Measurements from ENCODE around the gene PRR23C.
"Not testable (repeated sequence)": the region's sequence is repeated elsewhere in the genome, so short reads cannot be mapped to it uniquely, and the experiment has no call there.

PRR23C gene

DNA sequence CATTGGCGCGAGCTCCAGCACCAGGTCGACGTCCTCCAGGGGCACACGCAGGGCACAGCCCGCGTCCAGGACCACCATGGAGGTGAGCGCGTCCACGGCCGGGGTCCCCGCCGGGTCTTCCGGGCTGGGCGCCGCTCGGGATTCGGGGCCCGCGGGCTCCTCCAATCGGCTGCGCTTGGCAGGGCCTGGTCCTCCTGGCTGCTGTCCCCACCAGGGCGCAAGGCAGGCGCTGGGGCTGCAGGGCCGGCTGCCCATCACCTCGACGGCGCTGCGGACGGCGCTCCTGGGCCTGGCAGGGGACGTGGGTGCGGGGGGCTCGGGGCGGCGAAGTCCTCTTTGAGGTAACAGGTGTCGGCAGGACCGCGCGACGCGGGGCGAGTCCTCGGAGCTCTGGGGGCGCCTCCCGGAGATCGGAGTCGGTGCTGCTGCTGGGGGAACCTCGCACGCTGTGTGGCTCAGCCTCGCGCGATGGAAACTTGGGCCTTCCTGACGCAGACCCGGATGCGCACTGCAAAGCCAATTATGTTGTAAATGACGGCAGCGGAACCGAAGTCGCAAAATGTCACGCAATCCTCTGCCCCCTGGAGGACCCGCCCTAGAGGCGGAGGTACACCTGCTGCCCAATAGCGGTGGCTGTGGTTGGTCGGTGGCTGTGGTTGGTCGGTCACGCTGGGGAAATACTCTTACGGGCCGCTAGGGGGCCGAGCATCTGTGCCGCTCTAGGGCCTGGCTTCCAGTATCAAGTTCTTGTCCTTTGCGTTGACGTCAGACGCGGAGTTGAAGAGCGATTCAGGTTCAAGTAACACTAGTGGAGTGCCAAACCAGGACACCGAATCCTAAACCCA is at the start of gene PRR23C:
TSS of gene PRR23C (minus strand) at position 527 of the 845 bp plus-strand sequence. CDS start at position 255, 272 bp downstream.
- no peak for FAIRE-seq
- no peak for DNase-seq (ENCODE audit: low spot score)

DNA sequence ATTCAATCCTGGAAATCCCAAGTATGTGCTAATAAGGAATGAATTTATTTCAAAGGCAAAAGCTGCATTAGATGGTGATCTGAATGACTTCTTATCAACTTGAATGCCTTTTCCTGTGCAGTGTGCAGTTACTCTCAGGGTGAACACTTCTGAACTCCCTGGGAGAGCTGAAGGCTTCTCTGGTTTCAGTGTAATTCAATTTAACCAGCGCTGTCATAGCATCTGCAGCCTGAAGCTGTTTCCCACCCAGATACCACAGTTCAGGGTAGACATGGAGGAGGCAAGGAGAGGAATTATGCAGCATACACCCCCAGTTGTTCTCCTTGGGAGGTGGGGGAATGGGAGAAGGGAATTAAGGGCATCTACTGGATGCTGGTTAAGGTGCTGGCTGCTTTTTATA is 49.1 kb upstream of the PRR23C start:
- FAIRE-seq: no peak

DNA sequence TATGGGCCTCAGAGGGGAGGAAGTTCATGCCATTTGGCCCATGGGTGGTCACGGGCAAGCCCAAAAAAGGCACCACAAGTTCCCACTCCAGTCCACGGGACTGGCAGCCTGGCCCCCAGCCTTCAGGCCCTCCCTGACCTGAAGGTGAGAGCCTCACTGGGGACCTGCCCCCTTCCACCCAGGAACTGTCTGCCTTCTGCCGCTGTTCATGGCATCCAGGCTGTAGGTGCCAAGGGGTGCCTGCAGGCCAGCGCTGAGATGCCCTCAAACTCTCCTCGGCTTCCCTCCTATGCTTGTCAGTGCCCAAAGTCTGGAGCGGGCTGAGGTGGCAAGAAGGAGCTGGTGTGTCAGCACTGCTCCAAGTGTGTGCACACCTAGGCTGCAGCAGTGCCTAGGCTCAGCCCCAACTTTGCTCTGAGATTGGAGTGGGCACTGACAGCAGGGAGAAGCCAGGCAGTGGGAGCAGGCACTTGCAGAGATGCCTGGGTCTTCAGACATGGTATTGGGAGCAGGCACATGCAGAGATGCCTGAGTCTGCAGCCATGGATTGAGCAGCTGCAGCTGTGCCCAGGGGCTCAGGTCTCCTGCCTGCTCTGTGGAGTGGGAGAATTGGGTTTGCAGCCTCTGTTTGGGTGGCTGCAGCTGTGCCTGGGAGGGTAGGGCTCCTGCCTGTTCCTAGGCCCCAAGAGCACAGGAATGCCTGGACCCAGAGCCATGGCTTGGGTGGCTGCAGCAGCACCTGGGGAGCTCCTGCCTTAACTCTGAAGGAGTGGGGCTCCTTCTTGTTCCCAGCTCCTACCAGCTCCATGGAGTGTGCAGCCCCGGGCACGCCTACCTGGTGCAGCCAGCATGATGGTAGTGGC is 44.0 kb upstream of the PRR23C start:
- DNase-seq (ENCODE audit: low spot score) (no peak), FAIRE-seq (no peak)

More for the DNA sequence above, 49.1 kb upstream of the PRR23C start:
- no peak for DNase-seq (ENCODE audit: low spot score)

DNA sequence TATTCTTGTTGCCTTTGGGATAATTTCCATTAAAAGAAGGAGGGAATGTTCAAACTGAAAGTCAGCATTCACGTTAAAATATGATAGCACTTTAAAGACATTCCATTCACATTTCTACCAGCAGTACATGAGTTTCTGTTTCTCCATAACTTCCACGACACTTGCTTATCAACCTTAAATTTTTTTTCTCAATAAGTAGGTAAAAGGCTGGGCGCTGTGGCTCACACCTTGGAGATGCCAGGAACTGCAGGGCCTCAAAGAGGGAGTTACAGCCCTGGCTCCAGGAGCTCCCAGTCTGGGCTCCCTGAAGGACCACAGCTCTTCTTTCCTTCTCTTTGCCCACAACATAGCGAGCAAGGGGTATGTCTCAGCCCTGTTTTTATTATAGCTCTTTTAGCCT is 42.9 kb upstream of the PRR23C start:
- FAIRE-seq: no peak
- DNase-seq (ENCODE audit: low spot score): no peak

DNA sequence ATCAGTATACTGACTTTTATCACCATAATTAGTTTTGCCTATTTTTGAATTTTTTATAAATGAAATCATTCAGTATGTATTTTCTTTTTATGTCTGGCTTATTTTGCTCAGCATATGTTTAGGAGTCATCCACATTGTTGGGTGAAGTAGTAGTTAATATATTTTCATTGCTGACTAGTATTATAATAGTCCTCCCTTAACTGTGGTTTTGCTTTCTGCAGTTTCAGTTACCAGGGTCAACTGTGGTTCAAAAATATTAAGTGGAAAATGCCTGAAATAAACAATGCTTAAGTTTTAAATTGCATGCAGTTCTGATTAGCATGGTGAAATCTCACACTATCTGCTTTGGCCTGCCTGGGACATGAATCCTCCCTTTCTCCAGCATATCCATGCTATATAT is 39.5 kb upstream of the PRR23C start:
- no peak for FAIRE-seq
- no peak for DNase-seq (ENCODE audit: low spot score)

DNA sequence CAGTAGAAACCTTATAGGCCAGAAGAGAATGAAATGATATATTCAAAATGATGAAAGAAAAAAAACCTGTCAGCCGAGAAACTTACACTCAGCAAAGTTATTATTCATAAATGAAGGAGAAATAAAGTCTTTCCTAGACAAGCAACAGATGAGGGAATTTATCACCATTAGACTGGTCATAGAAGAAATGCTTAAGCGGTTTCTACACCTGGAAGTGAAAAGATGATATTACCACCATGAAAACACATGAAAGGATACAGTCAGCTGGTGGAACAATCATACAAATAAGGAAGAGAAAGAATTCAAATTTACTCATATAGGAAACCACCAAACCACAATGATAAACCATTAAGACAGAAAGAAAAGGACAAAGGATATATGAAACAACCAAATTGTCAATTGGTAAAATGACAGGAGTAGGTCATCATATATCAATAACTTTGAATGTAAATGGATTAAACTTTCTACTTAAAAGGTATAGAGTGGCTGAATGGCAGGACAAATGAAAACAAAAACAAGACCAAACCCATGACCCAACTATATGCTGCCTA is 29.9 kb upstream of the PRR23C start:
- FAIRE-seq: no peak
- DNase-seq (ENCODE audit: low spot score): no peak

DNA sequence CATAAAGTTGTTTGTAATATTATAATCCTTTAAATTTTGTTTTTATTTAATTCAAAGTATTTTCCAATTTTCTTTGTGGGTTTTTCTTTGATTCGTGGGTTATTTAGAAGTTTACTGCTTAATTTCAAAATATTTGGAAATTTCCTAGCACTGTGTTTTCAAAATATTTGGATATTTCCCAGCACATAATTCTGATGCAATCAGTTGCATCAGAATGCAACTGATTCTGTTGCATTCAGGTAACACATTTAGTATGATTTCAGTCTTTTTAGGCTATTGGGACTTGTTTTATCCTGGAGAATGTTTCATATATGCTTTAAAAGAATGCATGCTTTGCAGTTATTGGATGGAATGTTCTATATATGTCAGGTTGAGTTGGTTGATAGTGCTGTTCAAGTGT is 18.2 kb upstream of the PRR23C start:
- DNase-seq (ENCODE audit: low spot score) (no peak), FAIRE-seq (no peak)

DNA sequence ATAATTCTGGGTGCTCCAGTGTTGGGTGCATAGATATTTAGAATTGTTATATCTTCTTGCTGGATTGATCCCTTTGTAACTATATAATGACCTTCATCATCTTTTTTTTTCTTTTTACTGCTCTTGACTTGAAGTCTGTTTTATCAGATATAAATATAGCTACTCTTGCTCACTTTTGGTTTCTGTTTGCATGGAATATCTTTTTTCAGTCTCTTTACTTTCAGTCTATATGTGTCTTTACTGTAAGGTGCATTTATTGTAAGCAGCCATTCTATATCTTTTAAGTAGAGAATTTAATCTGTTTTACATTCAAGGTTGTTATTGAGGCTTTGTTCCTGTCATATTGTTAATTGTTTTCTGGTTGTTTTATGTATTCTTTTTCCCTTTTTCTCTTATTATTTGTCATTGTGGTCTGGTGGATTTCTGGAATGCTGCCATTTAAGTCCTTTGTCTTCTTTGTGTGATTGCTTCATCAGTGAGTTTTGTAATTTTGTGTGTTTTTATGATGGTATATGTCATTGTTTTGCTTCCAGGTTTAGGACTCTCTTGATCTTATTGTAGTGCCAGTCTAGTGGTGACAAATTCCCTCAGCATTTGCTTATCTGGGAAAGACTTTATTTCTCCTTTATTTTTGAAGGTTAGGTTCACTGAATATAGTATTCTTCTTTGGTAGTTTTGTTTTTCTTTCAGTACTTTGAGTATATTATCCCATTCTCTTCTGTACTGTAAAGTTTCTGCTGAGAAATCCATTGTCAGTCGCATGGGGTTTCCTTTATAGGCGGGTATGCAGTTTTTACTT is 8.3 kb upstream of the PRR23C start:
- FAIRE-seq: no peak

DNA sequence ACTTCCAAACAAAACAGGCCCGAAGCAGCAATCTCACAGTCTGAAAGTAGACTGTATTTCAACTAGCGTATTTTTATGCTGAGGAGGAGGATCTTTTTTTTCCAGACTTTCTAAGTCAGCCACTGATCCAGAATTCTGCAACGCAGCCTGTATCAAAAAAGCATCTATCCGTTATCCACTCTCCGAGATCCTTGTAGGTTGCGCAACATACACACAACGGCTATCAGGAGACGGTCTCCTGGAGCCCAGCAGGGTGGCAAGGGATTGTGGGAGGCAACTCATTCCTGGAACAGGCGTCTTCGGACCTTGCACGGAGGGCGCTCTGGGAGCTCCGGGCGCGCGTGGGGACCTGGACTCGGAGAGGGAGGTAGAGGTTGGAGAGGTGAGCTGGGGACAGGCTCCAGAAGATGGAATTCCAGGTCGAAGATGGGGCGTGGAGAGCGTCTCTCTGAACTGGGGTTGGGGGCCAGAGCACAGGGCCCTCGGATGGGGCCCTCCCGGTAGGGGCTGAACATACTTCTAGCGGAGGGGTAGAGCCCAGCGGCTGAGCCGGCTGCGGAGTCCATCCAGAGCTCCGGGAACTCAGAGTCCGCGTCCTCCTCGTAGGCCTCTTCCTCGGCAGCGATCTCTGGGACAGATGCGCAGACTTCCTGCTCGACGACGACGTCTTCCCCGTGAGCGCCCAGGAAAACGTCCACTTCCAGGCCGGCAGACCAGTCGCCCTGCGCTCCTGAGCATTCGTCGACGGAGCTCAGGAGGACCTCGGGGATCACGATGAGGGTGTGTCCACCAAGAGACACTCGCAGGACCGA is 932 bp downstream of the PRR23C start:
- DNase-seq (ENCODE audit: low spot score) (no peak), FAIRE-seq (no peak)

More for the DNA sequence above, 8.3 kb upstream of the PRR23C start:
- no peak for DNase-seq (ENCODE audit: low spot score)

DNA sequence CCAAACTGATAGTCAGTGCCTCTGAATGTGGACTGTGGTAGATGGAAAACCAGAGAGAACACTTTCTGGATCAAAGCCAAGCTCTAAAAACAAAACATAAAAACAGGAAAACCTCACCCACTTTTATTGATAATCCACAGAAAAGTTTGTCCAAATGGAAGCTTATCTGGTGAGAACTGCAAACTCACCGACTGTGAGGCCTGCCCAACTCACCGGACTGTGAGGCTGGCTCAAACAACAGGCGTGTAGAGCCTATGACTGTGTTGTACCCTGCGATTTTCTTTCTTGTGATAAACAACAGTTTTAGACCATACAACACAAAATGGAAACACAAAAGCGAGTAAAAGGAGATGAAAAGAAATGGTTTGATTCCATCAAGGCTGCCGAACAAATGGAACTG is 7.2 kb downstream of the PRR23C start:
- FAIRE-seq: no peak
- no peak for DNase-seq (ENCODE audit: low spot score)

DNA sequence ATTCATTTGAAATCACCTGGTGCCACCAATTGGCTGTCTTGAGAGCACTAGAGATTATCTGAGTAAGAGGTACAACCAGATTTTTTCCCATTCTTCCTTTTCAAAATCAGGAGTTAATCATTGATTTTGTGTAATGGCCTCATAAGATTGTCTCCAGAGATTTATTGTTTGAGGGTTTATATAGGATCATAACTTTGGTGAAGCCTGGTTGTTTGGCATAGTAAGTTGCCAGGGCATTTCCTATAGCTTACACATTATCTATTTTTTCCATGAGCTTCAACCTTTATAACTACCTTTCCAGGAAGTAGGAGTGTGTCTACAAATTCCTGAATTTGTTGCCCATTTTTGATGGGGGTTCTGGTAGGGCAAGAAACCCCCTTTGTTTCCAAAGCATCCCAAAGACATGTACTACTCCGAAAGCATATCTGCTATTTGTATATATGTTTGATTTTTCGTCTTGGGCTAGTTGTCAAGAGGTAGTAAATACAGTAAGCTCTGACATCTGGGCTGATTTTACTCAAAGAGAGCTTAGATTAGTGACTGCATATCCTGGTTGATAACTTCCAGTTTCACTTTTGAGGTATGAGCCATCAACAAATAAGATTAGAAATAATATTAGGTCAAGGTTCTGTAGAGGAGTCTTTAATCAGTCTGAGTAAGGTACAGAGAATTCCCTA is 12.2 kb downstream of the PRR23C start:
- no peak for FAIRE-seq
- DNase-seq (ENCODE audit: low spot score): no peak

DNA sequence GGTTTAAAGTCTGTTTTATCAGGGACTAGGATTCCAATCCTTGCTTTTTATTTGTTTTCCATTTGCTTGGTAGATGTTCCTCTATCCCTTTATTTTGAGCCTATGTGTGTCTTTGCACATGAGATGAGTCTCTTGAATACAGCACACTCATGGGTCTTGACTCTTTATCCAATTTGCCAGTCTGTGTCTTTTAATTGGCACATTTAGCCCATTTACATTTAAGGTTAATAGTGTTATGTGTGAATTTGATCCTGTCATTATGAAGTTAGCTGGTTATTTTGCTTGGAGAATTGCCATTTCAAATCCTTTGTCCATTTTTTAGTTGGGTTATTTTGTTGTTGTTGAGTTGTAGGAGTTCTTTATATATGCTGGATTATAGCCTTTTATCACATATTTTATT is 14.1 kb downstream of the PRR23C start:
- not testable (repeated sequence) for FAIRE-seq

DNA sequence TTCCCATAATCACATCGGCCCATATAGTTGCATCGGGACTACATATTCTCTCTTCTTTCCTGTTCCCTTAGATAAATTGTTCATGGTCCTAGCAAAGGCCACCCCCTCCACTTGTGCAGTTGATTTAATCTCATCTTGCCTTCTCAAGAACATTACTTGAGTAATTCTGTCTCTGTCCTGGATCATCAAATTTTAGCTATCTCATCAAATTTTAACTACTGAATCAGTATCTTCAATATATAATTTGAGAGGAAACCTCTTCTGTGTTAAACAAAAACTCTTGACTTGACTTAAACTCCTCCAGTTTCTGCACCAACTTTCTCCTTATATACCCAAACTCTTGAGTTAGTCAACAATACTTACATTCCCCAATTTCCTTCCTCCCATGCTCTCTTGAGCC is 19.7 kb downstream of the PRR23C start:
- no peak for DNase-seq (ENCODE audit: low spot score)
- FAIRE-seq: no peak

More for the DNA sequence above, 14.1 kb downstream of the PRR23C start:
- DNase-seq (ENCODE audit: low spot score): not testable (repeated sequence)

DNA sequence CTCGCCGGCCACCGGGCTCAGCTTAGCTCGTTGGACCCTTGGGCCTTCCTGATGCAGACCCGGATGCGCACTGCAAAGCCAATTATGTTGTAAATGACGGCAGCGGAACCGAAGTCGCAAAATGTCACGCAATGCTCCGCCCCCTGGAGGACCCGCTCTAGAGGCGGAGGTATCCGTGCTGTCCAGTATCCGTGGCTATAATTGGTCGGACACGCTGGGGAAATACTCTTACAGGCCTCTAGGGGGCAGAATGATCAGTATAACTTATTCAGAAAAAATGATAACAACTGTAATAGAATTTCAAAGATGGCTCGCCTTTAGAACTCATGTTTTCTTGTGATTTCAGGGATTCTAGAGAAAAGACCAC is 23.8 kb downstream of the PRR23C start, which contains the start of gene PRR23B:
TSS of gene PRR23B (minus strand) at position 59 of the 367 bp plus-strand sequence. CDS start 265 bp downstream, outside the sequence.
- DNase-seq (ENCODE audit: low spot score): no peak

DNA sequence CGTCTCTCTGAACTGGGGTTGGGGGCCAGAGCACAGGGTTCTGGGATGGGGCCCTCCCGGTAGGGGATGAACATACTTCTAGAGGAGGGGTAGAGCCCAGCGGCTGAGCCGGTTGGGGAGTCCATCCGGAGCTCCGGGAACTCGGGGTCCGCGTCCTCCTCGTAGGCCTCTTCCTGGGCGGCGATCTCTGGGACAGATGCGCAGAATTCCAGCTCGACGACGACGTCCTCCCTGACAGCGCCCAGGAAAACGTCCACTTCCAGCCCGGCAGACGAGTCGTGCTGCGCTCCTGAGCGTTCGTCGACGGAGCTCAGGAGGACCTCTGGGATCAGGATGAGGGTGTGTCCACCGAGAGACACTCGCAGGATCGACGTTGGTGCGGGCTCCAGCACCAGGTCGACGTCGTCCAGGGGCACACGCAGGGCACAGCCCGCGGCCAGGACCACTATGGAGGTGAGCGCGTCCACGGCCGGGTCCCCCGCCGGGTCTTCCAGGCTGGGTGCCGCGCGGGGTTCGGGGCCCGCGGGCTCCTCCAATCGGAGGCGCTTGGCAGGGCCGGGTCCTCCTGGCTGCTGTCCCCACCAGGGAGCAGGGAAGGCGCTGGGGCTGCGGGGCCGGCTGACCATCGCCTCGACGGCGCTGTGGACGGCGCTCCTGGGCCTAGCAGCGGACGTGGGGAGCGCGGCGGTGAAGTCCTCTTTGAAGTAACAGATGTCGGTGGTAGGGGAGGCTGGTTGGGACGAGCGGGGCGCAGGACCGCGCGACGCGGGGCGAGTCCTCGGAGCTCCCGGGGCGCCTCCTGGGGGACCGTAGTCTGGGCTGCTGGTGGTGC is 24.4 kb downstream of the PRR23C start:
- DNase-seq (ENCODE audit: low spot score) (no peak), FAIRE-seq (no peak)

More for the DNA sequence above, 23.8 kb downstream of the PRR23C start, which contains the start of gene PRR23B:
- FAIRE-seq: no peak

DNA sequence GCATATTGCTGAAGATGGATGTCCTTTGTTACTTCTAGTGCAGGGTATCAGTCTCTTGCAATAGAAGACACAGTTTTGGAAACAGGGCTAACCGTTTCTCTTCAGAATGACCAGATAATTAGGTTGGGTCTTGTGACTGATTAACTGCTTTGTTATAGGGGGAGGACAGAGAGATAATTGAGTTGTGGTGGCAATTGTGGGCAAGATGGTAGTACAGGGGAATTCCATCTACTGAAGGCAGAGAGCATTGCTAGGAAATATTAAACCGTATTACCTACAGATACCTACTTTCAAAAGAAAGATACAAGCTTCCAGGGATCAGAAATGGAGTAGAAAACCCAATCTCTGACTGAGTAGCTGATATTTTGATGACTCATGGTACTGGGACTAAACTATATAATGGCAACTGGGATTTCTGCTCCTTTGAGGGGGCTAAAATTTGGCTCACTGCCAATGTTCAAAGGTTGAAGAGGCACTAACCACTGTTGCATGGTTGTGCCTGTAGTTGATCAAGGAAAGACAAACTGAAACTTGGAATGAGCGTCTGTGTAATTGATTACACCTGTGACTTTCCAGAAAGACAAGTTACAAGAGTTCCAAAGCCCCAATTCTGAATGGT is 28.2 kb downstream of the PRR23C start:
- DNase-seq (ENCODE audit: low spot score): peak; percentile 20

DNA sequence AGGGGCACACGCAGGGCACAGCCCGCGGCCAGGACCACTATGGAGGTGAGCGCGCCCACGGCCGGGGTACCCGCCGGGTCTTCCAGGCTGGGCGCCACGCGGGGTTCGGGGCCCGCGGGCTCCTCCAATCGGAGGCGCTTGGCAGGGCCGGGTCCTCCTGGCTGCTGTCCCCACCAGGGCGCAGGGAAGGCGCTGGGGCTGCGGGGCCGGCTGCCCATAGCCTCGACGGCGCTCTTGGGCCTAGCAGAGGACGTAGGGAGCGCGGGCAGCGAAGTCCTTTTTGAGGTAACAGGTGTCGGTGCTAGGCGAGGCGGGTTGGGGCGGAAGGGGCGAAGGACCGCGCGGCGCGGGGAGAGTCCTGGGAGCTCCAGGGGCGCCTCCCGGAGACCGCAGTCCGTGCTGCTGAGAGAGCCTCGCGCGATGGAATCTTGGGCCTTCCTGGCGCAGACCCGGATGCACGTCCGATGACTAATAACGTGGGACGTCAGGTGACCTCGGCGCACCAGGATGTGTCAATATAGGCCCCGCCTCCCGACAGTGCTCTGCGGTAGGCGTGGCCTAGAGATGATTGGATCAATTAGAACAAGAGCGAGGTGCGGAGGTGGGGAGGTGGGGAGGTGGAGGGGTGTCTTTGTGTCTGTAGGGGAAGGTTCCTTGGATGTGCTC is 38.5 kb downstream of the PRR23C start, which contains the start of gene PRR23A:
TSS of gene PRR23A (minus strand) at position 218 of the 666 bp plus-strand sequence. CDS start at position 218, 0 bp downstream.
- FAIRE-seq (no peak), DNase-seq (ENCODE audit: low spot score) (no peak)

More for the DNA sequence above, 28.2 kb downstream of the PRR23C start:
- no peak for FAIRE-seq
